ENCODE measurements around the gene DTWD2. TPM values are rescaled to one million over a fixed set of nuclear protein-coding genes. Genes with fewer than 3 reads are reported as not detected.
"Not testable (repeated sequence)": the region's sequence is repeated elsewhere in the genome, so short reads cannot be mapped to it uniquely, and the experiment has no call there.

The DTWD2 gene
- polyA plus RNA-seq, 6 donors from 2014 or later, result 1.9 to 8.0 (median 6.4) TPM

GRCh38 chr5:118960557-118960956, 27.8 kb downstream of the DTWD2 start:
- H3K27me3 Mint-ChIP-seq, result no peaks in the 10 kb centered on the region
- ATAC-seq (ENCODE audit: low read depth in 2 of 2), result no peak
- no peak overlapping the region for H3K4me3 Mint-ChIP-seq
- H3K27ac Mint-ChIP-seq, result no peak overlapping the region
- no peak for DNase-seq
- H3K4me1 Mint-ChIP-seq, result peaks cover 2 to 20% (median 3%) of the 10 kb centered on the region in 3 donors
- peaks cover 0 to 11% (median 6%) of the 10 kb centered on the region in 7 donors for H3K9me3 Mint-ChIP-seq
- H3K36me3 Mint-ChIP-seq, result peaks cover 8 to 25% of the 10 kb centered on the region in 2 donors

DNA sequence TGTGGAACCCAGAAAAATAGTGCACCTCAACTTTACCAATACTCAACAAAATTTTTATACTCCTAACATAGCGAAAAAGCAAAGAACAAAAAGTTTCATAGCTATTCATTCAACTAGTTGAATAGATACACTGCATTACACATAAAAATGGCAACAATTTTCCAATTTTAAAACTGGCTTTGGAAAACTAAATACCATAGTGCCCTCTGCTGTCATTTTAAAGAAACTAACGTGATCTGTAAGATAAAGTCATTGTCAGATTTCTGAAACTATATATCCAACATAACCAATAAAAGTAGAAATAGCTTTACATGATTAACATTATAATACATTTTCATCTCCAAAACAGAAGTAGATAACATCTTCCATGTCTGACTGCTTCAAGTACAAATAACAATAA, 31.6 kb downstream of the DTWD2 start:
- peaks cover 2 to 20% (median 3%) of the 10 kb centered on the region in 3 donors for H3K4me1 Mint-ChIP-seq
- no peak overlapping the region for H3K4me3 Mint-ChIP-seq
- peaks cover 14 to 21% of the 10 kb centered on the region in 2 donors for H3K36me3 Mint-ChIP-seq

DNA sequence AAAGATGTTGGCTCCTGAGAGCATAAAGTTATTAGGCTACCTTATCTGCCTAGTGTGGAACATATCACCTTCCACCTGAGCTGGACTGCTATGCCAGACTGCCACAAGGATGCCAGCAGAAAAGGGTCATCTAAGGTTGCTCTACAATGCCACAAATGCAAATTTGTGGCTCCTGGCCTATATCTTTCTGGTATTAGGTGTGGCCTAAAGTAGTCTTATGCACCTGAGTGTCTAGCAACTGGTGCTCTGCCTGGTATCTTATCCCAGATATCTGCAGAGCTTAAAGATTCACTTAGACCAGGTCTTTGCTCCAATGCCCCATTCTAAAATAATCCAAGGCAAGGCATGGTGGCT, 34.7 kb downstream of the DTWD2 start:
- Mint-ChIP-seq H3K4me1 (peaks cover 0 to 6% (median 3%) of the 10 kb centered on the region in 3 donors), H3K27ac (no peak overlapping the region), H3K9me3 (no peaks in the 10 kb centered on the region), H3K36me3 (peaks cover 14 to 29% of the 10 kb centered on the region in 2 donors), H3K27me3 (no peaks in the 10 kb centered on the region), H3K4me3 (no peak overlapping the region)
- ATAC-seq (ENCODE audit: low read depth in 2 of 2), result no peak
- no peak for DNase-seq

More for the DNA sequence above, 31.6 kb downstream of the DTWD2 start:
- Mint-ChIP-seq H3K9me3 (peaks cover 0 to 11% (median 6%) of the 10 kb centered on the region in 7 donors), H3K27me3 (no peaks in the 10 kb centered on the region), H3K27ac (peak overlapping the region in 1 of 6 donors; percentile 89)
- ATAC-seq (ENCODE audit: low read depth in 2 of 2) (no peak), DNase-seq (no peak)

DNA sequence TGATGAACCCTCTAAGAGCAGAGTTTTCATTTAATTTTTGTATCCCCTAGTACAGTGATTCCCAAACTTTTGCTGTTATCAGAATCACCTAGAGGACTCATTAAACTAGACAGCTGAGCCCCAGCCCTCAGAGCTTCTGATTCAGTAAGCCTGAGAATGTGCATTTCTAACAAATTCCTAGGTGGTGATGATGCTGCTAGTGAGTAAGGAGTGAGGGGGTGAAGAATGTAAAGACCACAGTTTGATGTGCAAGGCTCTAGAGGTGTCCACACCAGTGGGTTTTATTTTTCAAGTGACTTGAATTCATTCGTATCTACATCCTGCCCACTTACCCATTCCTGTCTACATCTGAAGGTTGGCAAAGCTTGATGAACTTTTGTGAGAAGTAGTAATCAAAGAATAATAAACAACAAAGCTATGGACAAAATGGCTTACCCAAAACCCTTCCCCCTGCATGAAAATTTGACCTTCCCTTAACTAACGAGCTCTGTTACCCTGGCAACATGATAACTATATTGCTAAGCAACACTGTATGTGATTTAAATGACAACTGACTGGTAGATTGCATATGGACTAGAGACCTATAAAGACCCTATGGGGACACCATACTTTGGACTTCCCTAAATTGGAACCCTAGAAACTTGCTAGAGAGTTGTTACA, 35.2 kb downstream of the DTWD2 start:
- no peak for ATAC-seq (ENCODE audit: low read depth in 2 of 2)
- Mint-ChIP-seq H3K27ac (peak overlapping the region in 1 of 6 donors; percentile 1), H3K9me3 (no peaks in the 10 kb centered on the region), H3K4me3 (no peak overlapping the region), H3K36me3 (peaks cover 14 to 33% of the 10 kb centered on the region in 2 donors), H3K27me3 (no peaks in the 10 kb centered on the region), H3K4me1 (peaks cover 0 to 7% (median under 1%) of the 10 kb centered on the region in 3 donors)
- no peak for DNase-seq

GRCh38 chr5:118952306-118952705, 36.0 kb downstream of the DTWD2 start:
- not testable (repeated sequence) for ATAC-seq (ENCODE audit: low read depth in 2 of 2); H3K9me3 Mint-ChIP-seq; DNase-seq; H3K4me3 Mint-ChIP-seq; H3K4me1 Mint-ChIP-seq; H3K27me3 Mint-ChIP-seq
- Mint-ChIP-seq H3K27ac (peak overlapping the region in 1 of 6 donors; percentile 82), H3K36me3 (peaks cover 14 to 33% of the 10 kb centered on the region in 2 donors)

DNA sequence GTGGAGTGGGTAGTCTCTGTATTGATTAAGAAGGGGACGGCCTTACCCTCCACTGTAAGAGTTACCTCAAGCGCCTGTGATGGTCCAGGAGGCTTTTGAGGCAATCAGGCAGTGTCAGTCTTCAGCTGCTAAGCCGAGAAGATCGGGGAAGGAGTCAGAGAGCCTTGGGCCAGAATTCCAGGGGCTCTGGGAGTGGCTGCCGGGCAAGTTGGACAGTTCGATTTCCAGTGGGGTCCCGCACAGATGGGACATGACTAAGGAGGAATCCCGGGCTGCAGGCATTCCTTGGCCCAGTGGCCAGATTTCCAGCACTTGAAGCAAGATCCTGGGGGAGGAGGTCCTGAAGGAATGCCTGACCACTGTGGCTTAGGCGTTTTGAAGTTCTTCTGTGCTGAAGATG, 38.0 kb downstream of the DTWD2 start:
- not testable (repeated sequence) for H3K4me3 Mint-ChIP-seq; H3K9me3 Mint-ChIP-seq; ATAC-seq (ENCODE audit: low read depth in 2 of 2); H3K27me3 Mint-ChIP-seq; H3K4me1 Mint-ChIP-seq; DNase-seq; H3K27ac Mint-ChIP-seq
- peaks cover 14 to 33% of the 10 kb centered on the region in 2 donors for H3K36me3 Mint-ChIP-seq

DNA sequence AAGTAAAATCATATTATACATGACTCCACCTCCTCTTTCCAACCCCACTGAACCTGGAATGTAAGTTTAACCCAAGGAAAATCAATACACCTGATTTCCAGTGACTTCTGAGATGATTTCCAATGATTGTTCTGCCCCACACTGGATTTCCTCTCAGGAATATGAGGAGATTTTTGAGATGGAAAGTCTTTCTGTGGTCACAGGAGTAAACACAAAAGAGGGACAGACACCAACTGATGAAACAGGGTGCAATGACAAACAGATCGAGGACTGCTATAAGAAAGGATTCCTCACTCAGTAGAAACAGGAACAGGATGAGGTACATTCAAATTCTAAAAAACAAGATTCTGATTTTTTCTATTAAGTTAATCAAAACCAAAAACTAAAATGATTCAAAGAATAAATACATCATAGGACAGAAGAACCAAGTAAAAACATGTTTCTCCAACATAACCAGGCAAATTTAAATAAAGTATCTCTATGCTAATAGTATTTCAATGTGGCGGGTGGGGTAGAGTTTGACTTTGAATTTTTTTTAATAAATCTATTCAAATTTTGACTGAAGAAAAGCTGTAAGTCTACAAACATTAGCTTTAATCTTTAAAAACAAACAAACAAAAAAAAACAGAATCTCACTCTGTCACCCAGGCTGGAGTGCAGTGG, 42.1 kb downstream of the DTWD2 start:
- Mint-ChIP-seq H3K9me3 (no peaks in the 10 kb centered on the region), H3K36me3 (peaks cover 17 to 22% of the 10 kb centered on the region in 2 donors), H3K27me3 (no peaks in the 10 kb centered on the region), H3K27ac (no peak overlapping the region), H3K4me1 (peaks cover 0 to 4% (median 0%) of the 10 kb centered on the region in 3 donors), H3K4me3 (no peak overlapping the region)
- no peak for ATAC-seq (ENCODE audit: low read depth in 2 of 2)
- no peak for DNase-seq

DNA sequence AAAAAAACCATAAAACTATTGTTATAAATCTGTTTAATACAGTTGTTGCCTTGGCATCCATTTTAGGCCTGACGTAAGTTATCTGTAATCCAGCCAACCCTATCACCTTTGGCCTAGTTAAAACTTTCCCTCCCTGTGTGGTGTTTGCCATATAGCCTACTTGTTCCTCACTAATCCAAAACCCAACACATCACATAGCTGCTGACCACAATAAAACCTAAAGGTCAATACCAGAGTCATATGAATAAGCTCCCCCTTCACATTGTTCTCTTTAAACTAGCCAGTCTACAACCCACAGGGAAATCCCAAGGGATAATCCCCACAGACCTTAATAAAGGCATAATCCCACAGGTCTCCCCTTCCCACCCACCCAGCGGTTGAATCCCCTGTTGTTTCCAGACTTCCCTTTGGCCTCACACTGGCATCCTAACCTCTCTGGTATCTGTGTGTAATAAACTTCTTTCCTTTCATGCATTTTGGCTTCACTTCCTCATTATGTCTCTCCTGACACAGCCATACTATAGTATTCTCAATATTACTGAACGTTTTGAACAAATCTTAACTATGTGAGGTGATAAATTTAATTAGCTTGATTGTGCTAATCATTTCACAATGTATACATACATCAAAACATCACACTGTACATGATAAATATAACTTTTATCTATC, 50.8 kb downstream of the DTWD2 start:
- ATAC-seq (ENCODE audit: low read depth in 2 of 2) (no peak), DNase-seq (no peak)
- Mint-ChIP-seq H3K27me3 (no peaks in the 10 kb centered on the region), H3K27ac (no peak overlapping the region), H3K36me3 (peaks cover 8 to 32% of the 10 kb centered on the region in 2 donors), H3K4me1 (no peaks in the 10 kb centered on the region), H3K4me3 (no peak overlapping the region), H3K9me3 (peaks cover 0 to 4% (median 0%) of the 10 kb centered on the region in 7 donors)

- no peak overlapping the region for H3K27ac Mint-ChIP-seq
- no peak overlapping the region for H3K4me3 Mint-ChIP-seq
- H3K27me3 Mint-ChIP-seq, result no peaks in the 10 kb centered on the region
- ATAC-seq (ENCODE audit: low read depth in 2 of 2) (no peak), DNase-seq (no peak)
- H3K9me3 Mint-ChIP-seq, result peaks cover 0 to 5% (median 4%) of the 10 kb centered on the region in 7 donors
- H3K4me1 Mint-ChIP-seq, result no peaks in the 10 kb centered on the region
- H3K36me3 Mint-ChIP-seq, result peaks cover 16 to 48% of the 10 kb centered on the region in 2 donors
Observed at GRCh38 chr5:118933703-118934102, 54.6 kb downstream of the DTWD2 start.

DNA sequence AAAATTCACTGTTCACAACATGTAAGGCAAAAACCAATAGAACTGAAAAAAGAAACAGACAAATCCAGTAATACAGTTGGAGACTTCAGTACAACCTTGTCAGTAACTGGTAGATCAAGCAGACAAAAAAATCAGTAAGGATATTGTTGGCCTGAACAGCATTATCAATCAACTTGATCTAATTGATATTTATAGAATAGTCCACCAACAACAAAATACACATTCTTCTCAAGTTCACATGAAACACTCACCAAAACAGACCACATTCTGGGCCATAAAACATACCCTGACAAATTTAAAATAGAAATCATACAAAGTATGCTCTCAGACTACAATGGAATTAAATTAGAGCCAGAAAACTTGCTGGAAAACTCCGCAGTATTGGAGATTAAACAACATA, 56.8 kb downstream of the DTWD2 start:
- ATAC-seq (ENCODE audit: low read depth in 2 of 2), result no peak

GRCh38 chr5:118924006-118924389, 64.3 kb downstream of the DTWD2 start:
- H3K27me3 Mint-ChIP-seq, result no peaks in the 10 kb centered on the region
- H3K9me3 Mint-ChIP-seq, result no peaks in the 10 kb centered on the region
- no peak overlapping the region for H3K4me3 Mint-ChIP-seq
- no peak for DNase-seq
- ATAC-seq (ENCODE audit: low read depth in 2 of 2), result no peak
- peak overlapping the region in 1 of 6 donors; percentile 20 for H3K27ac Mint-ChIP-seq
- H3K4me1 Mint-ChIP-seq, result no peaks in the 10 kb centered on the region
- H3K36me3 Mint-ChIP-seq, result peaks cover 0 to 34% of the 10 kb centered on the region in 2 donors

More for the DNA sequence above, 56.8 kb downstream of the DTWD2 start:
- Mint-ChIP-seq H3K9me3 (peaks cover 0 to 5% (median 0%) of the 10 kb centered on the region in 7 donors), H3K27ac (no peak overlapping the region), H3K27me3 (no peaks in the 10 kb centered on the region), H3K36me3 (peaks cover 8 to 45% of the 10 kb centered on the region in 2 donors), H3K4me3 (no peak overlapping the region), H3K4me1 (no peaks in the 10 kb centered on the region)
- DNase-seq, result no peak

GRCh38 chr5:118923295-118924005, 64.9 kb downstream of the DTWD2 start:
- Mint-ChIP-seq H3K36me3 (peaks cover 0 to 40% of the 10 kb centered on the region in 2 donors), H3K4me3 (no peak overlapping the region), H3K9me3 (no peaks in the 10 kb centered on the region), H3K27me3 (no peaks in the 10 kb centered on the region), H3K4me1 (no peaks in the 10 kb centered on the region), H3K27ac (peak overlapping the region in 1 of 6 donors; percentile 26)
- DNase-seq, result no peak
- no peak for ATAC-seq (ENCODE audit: low read depth in 2 of 2)

DNA sequence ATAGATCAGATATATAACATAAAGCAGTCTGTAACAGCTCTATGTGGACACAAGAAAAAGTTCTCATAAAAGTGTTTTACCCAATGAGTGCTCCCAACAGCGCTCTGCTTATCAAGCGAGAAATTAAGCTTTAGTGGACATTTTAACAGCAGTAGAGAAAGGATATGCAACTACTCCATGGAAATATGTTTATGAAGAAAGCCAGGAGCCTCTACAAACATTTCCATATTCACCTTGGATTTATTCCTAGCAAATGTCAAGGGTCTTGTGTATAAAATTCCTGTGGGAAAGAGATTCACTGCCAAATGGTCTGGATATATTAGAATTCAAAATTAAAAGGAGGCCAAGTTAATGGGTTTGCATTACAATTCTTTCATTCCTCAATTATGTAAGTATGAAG, 66.5 kb downstream of the DTWD2 start:
- Mint-ChIP-seq H3K4me3 (no peak overlapping the region), H3K27ac (no peak overlapping the region), H3K27me3 (no peaks in the 10 kb centered on the region), H3K36me3 (peaks cover 8 to 39% of the 10 kb centered on the region in 2 donors), H3K4me1 (no peaks in the 10 kb centered on the region), H3K9me3 (no peaks in the 10 kb centered on the region)
- ATAC-seq (ENCODE audit: low read depth in 2 of 2) (no peak), DNase-seq (no peak)

All from naive B cell (primary cell).